HEK293 (cell line): ENCODE data around the gene GNAT1.

ENCODE experiments used
- CTCF ChIA-PET: fragments of 350-600 bp; formaldehyde crosslinking; extraction: SDS; loops from one replicate; lab custom pipeline; 2021; ENCODE audit warnings: antibody characterized with exemption; lab: Yijun Ruan, JAX
- POLR2A ChIA-PET: fragments of 300-600 bp; formaldehyde crosslinking; extraction: SDS; loops from one replicate; lab custom pipeline; 2020; ENCODE audit warnings: antibody characterized with exemption, inconsistent platforms; lab: Yijun Ruan, JAX
- H3K27ac ChIP-seq: fragments of 200-500 bp; sonication (Bioruptor generic); 2 replicates; pipeline ENCODE4 v1.5.1; 2014; ENCODE audit warnings: low read depth, low read length, control low read depth, inconsistent platforms; ENCODE audit errors: extremely low read depth
- H3K36me3 ChIP-seq, 2 experiments: fragments of 200-500 bp in 1 of 2; sonication (Bioruptor generic) in 1 of 2; 1 replicate in 1 of 2; 2 replicates in 1 of 2; pipeline ENCODE4 v1.5.1; 2014 to 2017; ENCODE audit warnings: inconsistent platforms in 2 of 2, low read length in 2 of 2; ENCODE audit not compliant: control insufficient read depth in 2 of 2, insufficient read depth in 1 of 2
- H3K4me1 ChIP-seq: fragments of 200-500 bp; sonication (Bioruptor generic); 2 replicates; pipeline ENCODE4 v1.5.1; 2014; ENCODE audit warnings: mild to moderate bottlenecking, low read length, inconsistent platforms; ENCODE audit not compliant: control insufficient read depth, insufficient read depth
- H3K4me3 ChIP-seq: 2 replicates; pipeline ENCODE4 v1.5.1; 2011; ENCODE audit warnings: low read depth, mild to moderate bottlenecking, control low read depth, low read length, moderate library complexity
- H3K9me3 ChIP-seq: fragments of 200-500 bp; sonication (Bioruptor generic); 2 replicates; pipeline ENCODE4 v1.5.1; 2014; ENCODE audit warnings: low read depth, low read length, inconsistent platforms; ENCODE audit not compliant: control insufficient read depth, insufficient read depth
- AEBP2 ChIP-seq: fragments of 450-650 bp; formaldehyde crosslinking; IDR thresholded peaks from 2 replicates; pipeline ENCODE4 v1.5.1; 2016; ENCODE audit warnings: missing biosample characterization, missing genetic modification characterization, borderline replicate concordance
- HOXC10 ChIP-seq: sonication (generic); formaldehyde crosslinking; IDR thresholded peaks from 2 replicates; pipeline ENCODE4 v1.8.1; 2023; ENCODE audit warnings: mild to moderate bottlenecking, missing genetic modification reagents
- KLF1 ChIP-seq: fragments of 450-650 bp; formaldehyde crosslinking; IDR thresholded peaks from 2 replicates; pipeline ENCODE4 v1.5.1; 2016; ENCODE audit warnings: missing biosample characterization, missing genetic modification characterization
- OVOL3 ChIP-seq: fragments of 450-650 bp; formaldehyde crosslinking; IDR thresholded peaks from 2 replicates; pipeline ENCODE4 v1.5.1; 2016; ENCODE audit warnings: missing biosample characterization, missing genetic modification characterization
- SP2 ChIP-seq: fragments of 450-650 bp; formaldehyde crosslinking; IDR thresholded peaks from 2 replicates; pipeline ENCODE4 v1.5.1; 2016; ENCODE audit warnings: missing biosample characterization, missing genetic modification characterization
- SP3 ChIP-seq: fragments of 450-650 bp; formaldehyde crosslinking; IDR thresholded peaks from 2 replicates; pipeline ENCODE4 v1.5.1; 2016; ENCODE audit warnings: missing biosample characterization, missing genetic modification characterization
- TRIM28 ChIP-seq: IDR thresholded peaks from 2 replicates; pipeline ENCODE4 v1.6.1; 2011; ENCODE audit warnings: low read length, control low read depth, borderline replicate concordance
- ZNF112 ChIP-seq: fragments of 450-650 bp; formaldehyde crosslinking; IDR thresholded peaks from 2 replicates; pipeline ENCODE4 v1.5.0; 2017; ENCODE audit warnings: missing biosample characterization, missing genetic modification characterization
- ZNF175 ChIP-seq: fragments of 450-650 bp; formaldehyde crosslinking; IDR thresholded peaks from 2 replicates; pipeline ENCODE4 v1.5.1; 2016; ENCODE audit warnings: missing biosample characterization, missing genetic modification characterization
- ZNF280D ChIP-seq: fragments of 450-650 bp; formaldehyde crosslinking; IDR thresholded peaks from 2 replicates; pipeline ENCODE4 v1.5.1; 2016; ENCODE audit warnings: missing biosample characterization, missing genetic modification characterization
- ZNF354C ChIP-seq: fragments of 450-650 bp; formaldehyde crosslinking; IDR thresholded peaks from 2 replicates; pipeline ENCODE4 v1.5.1; 2016; ENCODE audit warnings: missing biosample characterization, missing genetic modification characterization, low read depth, borderline replicate concordance
- ZNF362 ChIP-seq: fragments of 450-650 bp; formaldehyde crosslinking; IDR thresholded peaks from 2 replicates; pipeline ENCODE4 v1.5.1; 2016; ENCODE audit warnings: missing biosample characterization, missing genetic modification characterization
- ZNF501 ChIP-seq: fragments of 450-650 bp; formaldehyde crosslinking; IDR thresholded peaks from 2 replicates; pipeline ENCODE4 v1.5.1; 2016; ENCODE audit warnings: missing biosample characterization, missing genetic modification characterization
- ZNF561 ChIP-seq: fragments of 450-650 bp; IDR thresholded peaks from 2 replicates; pipeline ENCODE4 v1.5.1; 2018; ENCODE audit warnings: missing biosample characterization, missing genetic modification characterization, borderline replicate concordance
- ZNF585B ChIP-seq: fragments of 450-650 bp; formaldehyde crosslinking; IDR thresholded peaks from 2 replicates; pipeline ENCODE4 v1.5.1; 2016; ENCODE audit warnings: missing biosample characterization, missing genetic modification characterization
- ZNF660 ChIP-seq: fragments of 450-650 bp; IDR thresholded peaks from 2 replicates; pipeline ENCODE4 v1.5.1; 2018; ENCODE audit warnings: missing biosample characterization, mild to moderate bottlenecking, missing genetic modification characterization
- ZNF664 ChIP-seq: fragments of 450-650 bp; formaldehyde crosslinking; IDR thresholded peaks from 2 replicates; pipeline ENCODE4 v1.5.1; 2016; ENCODE audit warnings: missing biosample characterization, missing genetic modification characterization
- ZNF701 ChIP-seq: fragments of 450-650 bp; formaldehyde crosslinking; IDR thresholded peaks from 2 replicates; pipeline ENCODE4 v1.5.1; 2016; ENCODE audit warnings: missing biosample characterization, missing genetic modification characterization
- TF ChIP-seq, protein P1 (sequence below): fragments of 450-650 bp; formaldehyde crosslinking; IDR thresholded peaks from 2 replicates; pipeline ENCODE4 v1.5.1; 2016; ENCODE audit warnings: missing biosample characterization, missing genetic modification characterization

Gene GNAT1

GRCh38 chr3:50222169-50222528, 30.7 kb downstream of the GNAT1 start (continued):
- no peak for TF ChIP-seq ZNF112 (tag by site-specific recombination)
- no peak for TF ChIP-seq ZNF701 (tag by site-specific recombination)

- ChIA-PET POLR2A (interaction anchor here (1.0 kb wide), 1 partner anchor 20 kb away, joined by 8 read pairs; no protein-coding TSS in a partner anchor), CTCF (interaction anchor here (0.5 to 17.6 kb wide), 13 partner anchors 12 to 101 kb away, joined by 3 to 237 read pairs (median 4); partner anchors contain the start of genes GNAI2 and GNAT1)
- H3K4me3 ChIP-seq: no peak overlapping the region
- no peaks in the 10 kb centered on the region for H3K9me3 ChIP-seq
- TF ChIP-seq ZNF561 (no peak), KLF1 (tag by site-specific recombination) (no peak), ZNF501 (tag by site-specific recombination) (no peak), ZNF362 (no peak), SP2 (tag by site-specific recombination) (no peak), ZNF585B (tag by site-specific recombination) (no peak), HOXC10 (CRISPR knock-in tag) (no peak), ZNF664 (tag by site-specific recombination) (no peak), AEBP2 (tag by site-specific recombination) (no peak), ZNF280D (tag by site-specific recombination) (no peak), TRIM28 (no peak), ZNF175 (tag by site-specific recombination) (no peak), ZNF354C (no peak), OVOL3 (no peak), SP3 (tag by site-specific recombination) (no peak), ZNF660 (tag by site-specific recombination) (no peak)
- TF ChIP-seq, protein P1, sequence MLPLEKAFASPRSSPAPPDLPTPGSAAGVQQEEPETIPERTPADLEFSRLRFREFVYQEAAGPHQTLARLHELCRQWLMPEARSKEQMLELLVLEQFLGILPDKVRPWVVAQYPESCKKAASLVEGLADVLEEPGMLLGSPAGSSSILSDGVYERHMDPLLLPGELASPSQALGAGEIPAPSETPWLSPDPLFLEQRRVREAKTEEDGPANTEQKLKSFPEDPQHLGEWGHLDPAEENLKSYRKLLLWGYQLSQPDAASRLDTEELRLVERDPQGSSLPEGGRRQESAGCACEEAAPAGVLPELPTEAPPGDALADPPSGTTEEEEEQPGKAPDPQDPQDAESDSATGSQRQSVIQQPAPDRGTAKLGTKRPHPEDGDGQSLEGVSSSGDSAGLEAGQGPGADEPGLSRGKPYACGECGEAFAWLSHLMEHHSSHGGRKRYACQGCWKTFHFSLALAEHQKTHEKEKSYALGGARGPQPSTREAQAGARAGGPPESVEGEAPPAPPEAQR: no peak
- no peak overlapping the region for H3K27ac ChIP-seq
- no peaks in the 10 kb centered on the region for H3K4me1 ChIP-seq
- H3K36me3 ChIP-seq: no peaks in the 10 kb centered on the region
Measured at GRCh38 chr3:50224639-50225038, 33.2 kb downstream of the GNAT1 start.
